Stimulated activated CD8-positive, alpha-beta memory T cell treated with anti-CD3 and anti-CD28 coated beads, Interleukin-15, amount 100 ng/mL, for 4 hours (primary cell): ENCODE measurements around the gene NRP1.
"Not testable (repeated sequence)": the region's sequence is repeated elsewhere in the genome, so short reads cannot be mapped to it uniquely, and the experiment has no call there.

Experiments
- DNase-seq, 2 donors: peaks; one replicate each; pipeline ENCODE4 v3.0.0-alpha.2; 2020; ENCODE audit warnings: low read depth in 2 of 2

NRP1 gene

GRCh38 chr10:33150146-33150545, 184.3 kb downstream of the NRP1 start:
- no peak for DNase-seq

DNA sequence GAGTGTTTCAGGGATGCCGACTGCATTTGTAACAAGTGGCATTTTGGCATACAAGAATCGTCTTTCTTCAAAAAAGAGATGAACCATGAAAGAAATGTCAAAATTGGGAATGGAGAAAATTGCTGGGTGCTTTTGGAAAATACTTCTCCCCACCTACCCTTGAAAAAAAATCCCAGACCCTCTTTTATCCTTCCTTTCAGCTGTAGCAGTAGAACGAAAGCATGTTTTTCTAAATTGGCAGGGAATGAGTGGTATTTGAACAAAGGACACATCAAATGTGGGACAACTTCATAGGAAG, 187.5 kb downstream of the NRP1 start:
- DNase-seq, result no peak

GRCh38 chr10:33146189-33147012, 188.1 kb downstream of the NRP1 start:
- DNase-seq, result no peak

GRCh38 chr10:33145451-33146188, 188.8 kb downstream of the NRP1 start:
- DNase-seq, result no peak

DNA sequence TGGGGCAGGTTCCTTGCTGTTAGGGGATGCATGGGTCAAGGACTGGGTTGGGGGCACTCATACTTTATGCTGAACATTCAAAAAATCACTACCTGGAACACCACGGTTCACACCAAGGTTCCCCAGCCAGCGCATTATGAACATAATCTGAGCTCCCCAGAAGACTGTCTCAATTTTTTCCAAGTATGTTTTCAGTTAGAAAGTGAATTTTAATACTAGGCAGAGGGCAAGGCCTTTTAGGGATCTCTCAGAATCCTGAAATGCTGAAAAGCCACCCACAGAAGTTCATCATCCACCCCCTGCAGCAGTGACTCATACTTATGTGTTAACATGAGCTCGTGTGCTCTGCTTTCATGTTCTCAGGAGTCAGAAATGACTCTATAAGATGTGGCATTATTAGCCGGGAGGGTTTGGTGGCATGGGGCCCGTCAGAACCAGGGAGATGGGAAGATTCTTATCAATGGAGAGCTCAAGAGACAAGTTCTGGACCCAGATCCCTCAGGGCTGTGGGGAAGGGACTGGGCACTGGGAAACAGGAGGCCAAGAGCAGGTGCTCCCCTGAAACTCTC, 191.2 kb downstream of the NRP1 start:
- DNase-seq, result peak in 1 of 2 donors; percentile 45

- DNase-seq, result no peak
Measured at GRCh38 chr10:33142295-33142694, 192.2 kb downstream of the NRP1 start.

- no peak for DNase-seq
Measured at GRCh38 chr10:33141251-33141650, 193.2 kb downstream of the NRP1 start.

DNA sequence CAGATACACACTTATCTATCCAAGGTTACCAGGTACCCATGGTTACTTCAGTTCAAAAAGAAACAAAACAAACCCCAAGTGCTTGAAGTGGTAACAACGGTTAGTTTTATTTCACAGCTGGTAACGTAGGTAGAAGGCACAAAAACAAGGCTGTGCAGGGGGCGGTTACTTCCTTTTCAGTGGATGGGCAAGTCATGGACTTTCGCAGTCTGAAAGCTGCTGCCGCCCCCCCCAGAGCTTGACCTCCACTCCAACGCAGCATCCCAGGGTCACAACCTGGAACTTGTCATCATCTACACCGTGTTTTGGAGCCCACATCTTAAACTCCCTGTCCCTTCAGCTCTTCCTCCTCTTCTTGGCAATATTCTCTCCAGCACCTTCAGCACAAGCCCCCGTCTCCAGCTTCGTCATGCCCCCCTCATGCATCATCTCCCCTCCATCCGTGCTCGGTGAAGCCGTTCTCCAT, 195.3 kb downstream of the NRP1 start:
- peak in 1 of 2 donors; percentile 44 for DNase-seq

DNA sequence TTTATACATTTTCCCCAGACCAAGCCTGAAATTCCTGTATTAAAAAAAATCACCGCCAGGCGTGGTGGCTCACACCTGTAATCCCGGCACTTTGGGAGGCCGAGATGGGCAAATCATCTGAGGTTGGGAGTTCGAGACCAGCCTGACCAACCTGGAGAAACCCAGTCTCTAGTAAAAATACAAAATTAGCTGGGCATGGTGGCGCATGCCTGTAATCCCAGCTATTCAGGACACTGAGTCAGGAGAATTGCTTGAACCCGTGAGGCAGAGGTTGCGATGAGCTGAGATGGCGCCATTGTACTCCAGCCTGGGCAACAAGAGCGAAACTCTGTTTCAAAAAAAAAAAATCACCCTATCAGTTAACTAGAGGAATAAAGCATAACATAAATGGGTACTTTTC, 195.8 kb downstream of the NRP1 start:
- not testable (repeated sequence) for DNase-seq

DNA sequence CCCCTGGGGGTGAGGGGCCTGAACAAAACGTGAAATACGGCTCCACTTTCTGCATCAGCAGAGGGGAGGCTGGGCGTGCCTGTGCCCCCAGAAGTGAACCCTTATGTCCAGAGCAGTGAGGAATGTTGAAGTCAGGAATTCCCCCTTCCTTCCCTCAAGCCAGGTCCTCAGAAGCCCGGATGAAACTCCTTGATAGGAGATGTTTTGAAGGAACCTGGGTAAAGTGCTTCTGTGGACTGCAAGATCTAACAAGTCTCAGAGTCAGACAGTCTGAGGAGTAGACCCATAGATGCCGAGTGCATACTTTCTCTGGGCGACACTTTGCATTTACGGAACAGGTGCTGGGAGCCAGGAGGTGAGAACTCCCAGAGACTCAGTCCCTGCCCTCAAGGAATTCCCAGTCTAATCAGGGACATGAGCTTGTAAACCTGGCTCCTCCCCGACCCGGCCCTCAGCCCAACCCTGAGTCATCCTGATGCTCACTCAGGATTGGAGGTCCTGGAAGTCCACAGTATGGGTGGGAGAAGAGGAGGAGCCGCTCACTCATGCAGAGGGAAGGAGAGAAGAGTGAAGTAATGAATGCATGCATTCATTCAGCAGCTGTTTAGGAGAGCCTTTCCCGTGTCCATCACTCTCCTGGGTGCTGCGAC, 197.0 kb downstream of the NRP1 start:
- no peak for DNase-seq

DNA sequence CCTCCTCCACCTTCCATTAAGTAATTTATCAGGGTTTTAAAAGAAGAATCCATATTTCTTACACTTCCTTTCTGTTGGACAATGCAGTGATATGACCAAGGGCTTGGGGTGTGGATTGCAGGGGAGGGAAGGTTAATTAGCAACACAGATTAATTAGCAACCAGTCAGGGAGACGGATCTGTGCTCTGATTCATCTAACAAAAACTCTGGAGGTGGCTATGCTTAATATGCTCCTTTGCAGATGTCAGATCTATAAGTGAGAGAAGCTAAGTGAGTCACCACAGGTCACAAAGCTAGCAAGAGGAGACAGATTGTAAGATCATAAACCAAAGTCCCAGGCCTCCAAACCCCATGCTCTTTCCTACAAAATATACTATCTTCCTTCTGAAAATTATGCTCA, 197.7 kb downstream of the NRP1 start:
- DNase-seq, result no peak

GRCh38 chr10:33136271-33136670, 198.2 kb downstream of the NRP1 start:
- peak in 1 of 2 donors; percentile 20 for DNase-seq

GRCh38 chr10:33134011-33134751, 200.3 kb downstream of the NRP1 start:
- peak; percentile 56 to 78 for DNase-seq

DNA sequence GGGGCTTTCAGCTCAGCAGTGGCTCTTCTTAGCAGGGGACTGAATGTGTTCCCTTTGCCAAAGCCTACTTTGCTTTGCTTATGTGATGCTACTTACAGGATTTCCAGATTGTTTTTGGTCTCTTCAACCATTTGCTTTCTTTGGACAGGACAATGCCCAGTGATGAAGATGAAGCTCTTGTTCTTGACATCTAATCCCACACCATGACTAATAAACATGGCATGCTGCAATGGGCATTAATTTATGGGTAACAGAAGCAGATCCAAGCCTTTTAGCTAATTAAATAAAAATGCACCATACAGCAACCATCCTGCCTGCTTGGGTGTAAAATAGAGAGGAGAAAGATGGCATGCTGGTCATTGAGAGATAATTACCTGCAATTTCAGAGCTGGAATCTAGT, 200.9 kb downstream of the NRP1 start:
- no peak for DNase-seq

DNA sequence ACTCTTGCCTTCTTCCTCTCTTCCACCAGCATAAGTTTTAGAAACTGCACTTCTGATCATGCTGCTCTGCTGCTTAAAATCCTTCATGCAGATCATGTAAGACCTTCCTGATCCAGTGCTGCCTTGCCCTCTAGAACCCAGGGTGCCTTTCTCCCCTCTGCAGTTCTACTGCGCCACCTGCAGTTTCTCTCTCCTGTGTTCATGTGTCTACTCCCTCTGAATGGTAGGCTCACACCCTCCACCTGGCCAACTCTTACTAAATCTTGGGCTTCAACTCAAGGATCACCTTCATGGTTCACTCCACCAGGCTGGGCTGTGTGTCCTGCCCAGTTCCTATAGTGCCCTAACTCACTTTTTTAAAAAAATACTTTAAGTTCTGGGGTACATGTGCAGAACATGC, 201.8 kb downstream of the NRP1 start:
- DNase-seq, result peak in 1 of 2 donors; percentile 27

DNA sequence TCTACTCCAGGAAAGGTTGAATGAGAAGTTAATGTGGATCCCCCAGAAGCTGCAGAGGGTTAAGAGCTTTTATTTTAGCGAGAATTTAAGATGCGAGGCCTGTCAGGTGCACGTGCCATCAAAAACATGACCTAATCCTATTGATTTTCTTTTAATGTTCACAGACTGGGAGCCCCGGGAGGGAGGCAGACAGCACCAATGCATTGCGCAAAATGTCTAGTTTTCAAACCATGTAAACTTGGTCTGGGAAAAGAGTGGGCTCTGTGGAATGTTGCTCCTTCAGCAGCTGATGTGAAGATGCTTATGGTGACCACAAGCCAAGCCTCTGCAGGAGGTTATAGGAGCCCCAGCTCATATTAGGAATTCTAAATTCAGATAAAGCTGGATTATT, 204.5 kb downstream of the NRP1 start:
- no peak for DNase-seq

DNA sequence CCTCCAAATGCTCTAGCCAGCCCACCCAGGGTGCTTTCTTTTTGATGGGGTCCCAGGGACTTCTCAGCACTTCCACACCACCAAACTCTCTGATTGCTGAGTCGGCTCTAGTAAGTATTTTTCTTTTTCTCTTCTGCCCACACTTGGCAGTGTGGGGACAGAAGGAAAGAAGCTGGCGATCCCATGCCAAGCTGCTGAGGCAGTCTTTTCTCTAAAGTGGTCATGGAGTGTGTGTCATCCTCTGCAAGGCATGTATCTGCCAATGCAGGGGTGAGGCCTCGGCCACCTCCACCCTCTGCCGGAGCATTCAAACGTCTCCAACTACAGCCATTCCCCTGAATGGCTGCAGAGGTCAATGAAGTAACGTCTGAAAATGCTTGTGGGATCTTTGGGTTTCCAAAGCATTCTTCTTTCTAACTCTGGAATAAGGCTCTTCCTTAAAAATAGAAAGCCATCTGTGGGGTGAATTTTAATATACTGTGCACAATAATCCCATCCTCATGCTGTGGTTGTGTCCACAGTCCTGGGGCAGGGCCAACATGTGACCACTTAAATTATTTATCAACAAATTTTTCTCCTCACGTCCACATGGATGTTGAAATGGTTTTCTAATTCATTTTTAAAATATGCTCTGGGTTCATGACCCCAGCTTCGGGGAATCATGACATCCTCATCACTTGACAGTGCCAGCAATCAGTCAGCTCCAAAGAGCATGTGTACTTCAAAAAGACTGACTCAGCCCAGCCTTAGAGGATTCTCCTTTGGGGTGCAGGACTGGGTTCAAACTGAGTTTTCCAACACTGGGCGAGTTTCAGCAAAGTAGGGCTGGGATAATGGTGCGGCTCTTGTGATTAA, 205.1 kb downstream of the NRP1 start:
- no peak for DNase-seq

- DNase-seq, result no peak
Measured at GRCh38 chr10:33127622-33128021, 206.8 kb downstream of the NRP1 start.
